ENCODE results near the gene LIPC. TPM values are rescaled to one million over a fixed set of nuclear protein-coding genes. Genes with fewer than 3 reads are reported as not detected.

Gene LIPC
- total RNA-seq, 2 experiments from 2014 or later: 0.60 to 0.68 TPM

DNA sequence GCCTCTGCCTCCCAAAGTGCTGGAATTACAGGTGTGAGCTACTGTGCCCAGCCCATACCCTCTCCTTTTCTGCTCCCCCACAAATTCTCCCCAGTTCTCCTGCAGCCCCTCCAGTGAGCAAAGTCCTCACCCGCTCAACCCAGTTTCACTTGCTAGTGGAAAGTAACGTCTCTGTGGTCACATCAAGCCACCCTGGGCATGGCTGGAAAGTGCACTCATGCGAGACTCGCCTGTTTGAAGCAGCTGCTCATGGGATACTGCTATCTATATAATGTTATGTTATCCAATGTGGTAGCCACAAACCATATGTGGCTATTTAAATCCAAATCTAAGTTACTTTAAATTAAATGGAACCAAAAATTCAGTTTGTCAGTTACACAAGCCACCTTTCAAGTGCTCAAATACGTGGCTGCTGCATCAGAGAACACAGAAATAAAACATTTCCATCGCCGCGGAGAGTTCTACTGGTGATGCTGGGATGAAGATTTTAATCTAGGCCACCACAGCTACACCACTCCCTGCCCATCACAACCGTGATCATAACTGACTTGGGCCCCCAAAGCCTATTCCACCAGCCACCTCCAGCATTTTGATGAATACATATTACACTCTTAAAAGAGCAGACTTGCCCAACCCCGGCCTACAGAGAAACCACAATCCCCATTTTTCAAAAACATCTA is 119.4 kb downstream of the LIPC start:
- no peaks in the 10 kb centered on the region for H3K9me3 Mint-ChIP-seq
- peak overlapping the region; percentile 19 for H3K4me3 Mint-ChIP-seq
- H3K27me3 Mint-ChIP-seq: peaks cover 16% of the 10 kb centered on the region
- no peaks in the 10 kb centered on the region for H3K36me3 Mint-ChIP-seq (ENCODE audit: low read depth)
- DNase-seq: no peak
- peak overlapping the region; percentile 73 for H3K27ac Mint-ChIP-seq
- ChIA-PET CTCF (no interaction called here), POLR2A (interaction anchor here (1.2 kb wide), 1 partner anchor 220 kb away, joined by 5 read pairs; the partner anchor contains the start of gene MINDY2)
- H3K4me1 Mint-ChIP-seq: peaks cover 37% of the 10 kb centered on the region

DNA sequence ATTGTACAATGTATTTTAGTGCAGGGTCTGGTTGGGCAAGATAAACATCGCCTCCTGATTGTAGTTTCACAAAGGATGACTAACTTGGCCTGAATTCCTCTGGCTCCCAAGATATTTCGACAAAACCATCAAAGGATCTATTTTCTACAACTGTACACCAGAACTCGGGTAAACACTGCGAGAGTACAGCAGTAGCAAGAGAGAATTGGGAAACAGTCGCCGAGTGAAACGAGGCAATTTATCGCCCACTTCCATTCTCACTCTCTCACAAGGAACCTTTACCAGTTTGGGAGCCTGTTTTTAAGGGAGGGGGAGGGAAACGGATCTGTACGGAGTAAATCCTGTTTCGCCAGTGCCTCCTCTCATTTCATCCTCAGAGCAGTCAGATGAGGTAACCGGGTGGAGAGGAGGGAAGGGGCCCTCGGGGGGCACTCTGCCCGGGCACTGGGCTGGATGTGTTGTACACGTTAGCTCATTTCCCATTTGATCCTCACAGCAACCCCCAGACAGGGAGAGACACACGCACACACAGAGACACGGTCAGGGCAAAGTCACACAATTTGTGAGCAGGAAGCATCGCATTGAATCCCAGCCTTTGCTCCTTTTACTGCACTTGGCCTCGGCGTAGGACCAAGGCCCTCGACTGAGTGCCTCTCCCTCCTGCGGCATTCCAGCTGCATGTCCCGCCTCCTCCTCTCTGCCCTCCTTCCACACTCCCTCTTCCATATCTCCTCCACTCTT is 120.1 kb downstream of the LIPC start:
- H3K27me3 Mint-ChIP-seq: peaks cover 18% of the 10 kb centered on the region
- no peaks in the 10 kb centered on the region for H3K9me3 Mint-ChIP-seq
- peak overlapping the region; percentile 73 for H3K27ac Mint-ChIP-seq
- H3K4me1 Mint-ChIP-seq: peaks cover 29% of the 10 kb centered on the region
- no peaks in the 10 kb centered on the region for H3K36me3 Mint-ChIP-seq (ENCODE audit: low read depth)
- DNase-seq: no peak
- POLR2A ChIA-PET: interaction anchor here (1.2 kb wide), 1 partner anchor 219 kb away, joined by 5 read pairs; the partner anchor contains the start of gene MINDY2
- CTCF ChIA-PET: no interaction called here
- no peak overlapping the region for H3K4me3 Mint-ChIP-seq

DNA sequence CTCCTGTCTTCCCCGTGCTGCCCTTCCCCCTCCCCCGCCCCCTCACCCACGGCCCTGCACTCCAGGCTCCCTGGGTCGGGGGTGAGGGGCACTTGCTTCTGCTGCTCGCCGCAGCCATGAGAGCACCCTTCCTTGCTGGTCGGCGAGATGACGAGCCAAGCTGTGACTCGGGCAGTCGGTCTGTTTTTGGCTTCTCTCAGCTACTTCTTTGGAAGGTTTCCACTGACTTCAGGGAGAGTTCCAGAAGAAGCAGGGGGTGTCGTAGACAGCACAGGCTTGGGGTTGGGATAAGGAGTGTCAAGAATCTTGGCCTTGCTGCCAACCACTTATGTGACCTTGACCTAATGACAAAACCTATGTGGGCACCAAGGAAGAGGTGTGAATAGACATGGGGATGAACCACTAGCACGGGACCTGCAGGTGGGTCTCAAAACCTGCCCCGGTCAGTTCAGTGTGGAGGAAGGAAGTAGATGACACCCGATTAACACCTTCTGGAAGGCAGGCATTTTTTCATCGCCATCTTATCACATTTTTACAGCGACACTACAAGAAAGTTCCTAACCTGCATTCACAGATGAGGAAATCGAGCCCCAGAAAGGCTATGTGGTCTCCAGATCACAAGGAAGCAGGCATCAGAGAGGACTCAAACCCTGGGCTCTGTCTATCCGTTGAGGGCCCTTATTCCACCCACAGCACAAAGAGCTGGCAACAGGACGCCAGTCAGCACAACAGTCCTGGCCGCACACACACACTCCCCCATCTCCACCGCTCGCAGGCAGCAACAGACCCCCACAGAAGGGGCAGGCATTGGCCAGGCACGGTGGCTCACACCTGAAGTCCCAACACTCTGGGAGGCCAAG is 120.9 kb downstream of the LIPC start:
- Mint-ChIP-seq H3K27ac (no peak overlapping the region), H3K4me3 (no peak overlapping the region), H3K36me3 (ENCODE audit: low read depth) (no peaks in the 10 kb centered on the region), H3K9me3 (no peaks in the 10 kb centered on the region), H3K4me1 (peaks cover 26% of the 10 kb centered on the region), H3K27me3 (peaks cover 18% of the 10 kb centered on the region)
- CTCF ChIA-PET: no interaction called here
- no peak for DNase-seq
- POLR2A ChIA-PET: no interaction called here

DNA sequence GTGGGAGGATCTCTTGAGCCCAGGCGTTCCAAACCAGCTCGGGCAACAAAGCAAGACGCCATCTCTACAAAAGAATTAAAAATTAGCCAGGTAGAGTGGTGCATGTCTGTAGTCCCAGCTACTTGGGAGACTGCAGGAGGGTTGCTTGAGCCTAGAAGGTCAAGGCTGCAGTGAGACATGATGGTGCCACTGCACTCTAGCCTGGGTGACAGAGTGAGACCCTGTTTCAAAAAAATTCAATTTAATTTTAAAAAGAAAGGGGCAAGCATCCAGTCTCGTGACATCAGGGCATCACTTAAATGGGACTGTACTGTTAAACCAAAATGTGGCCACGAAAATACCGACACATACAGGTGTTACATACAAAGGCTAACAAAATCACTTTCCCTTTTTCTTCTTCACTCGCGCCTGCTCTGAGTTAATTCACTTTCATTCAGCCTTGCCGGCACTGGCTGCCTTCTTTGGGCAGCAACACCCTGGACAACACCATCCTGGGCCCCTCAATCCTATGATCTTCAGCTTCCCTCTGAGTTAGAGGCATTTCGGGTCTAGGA is 121.7 kb downstream of the LIPC start:
- DNase-seq: no peak
- ChIA-PET CTCF (no interaction called here), POLR2A (no interaction called here)
- H3K36me3 Mint-ChIP-seq (ENCODE audit: low read depth): no peaks in the 10 kb centered on the region
- no peak overlapping the region for H3K27ac Mint-ChIP-seq
- H3K27me3 Mint-ChIP-seq: peaks cover 18% of the 10 kb centered on the region
- no peak overlapping the region for H3K4me3 Mint-ChIP-seq
- no peaks in the 10 kb centered on the region for H3K9me3 Mint-ChIP-seq
- H3K4me1 Mint-ChIP-seq: peaks cover 26% of the 10 kb centered on the region

DNA sequence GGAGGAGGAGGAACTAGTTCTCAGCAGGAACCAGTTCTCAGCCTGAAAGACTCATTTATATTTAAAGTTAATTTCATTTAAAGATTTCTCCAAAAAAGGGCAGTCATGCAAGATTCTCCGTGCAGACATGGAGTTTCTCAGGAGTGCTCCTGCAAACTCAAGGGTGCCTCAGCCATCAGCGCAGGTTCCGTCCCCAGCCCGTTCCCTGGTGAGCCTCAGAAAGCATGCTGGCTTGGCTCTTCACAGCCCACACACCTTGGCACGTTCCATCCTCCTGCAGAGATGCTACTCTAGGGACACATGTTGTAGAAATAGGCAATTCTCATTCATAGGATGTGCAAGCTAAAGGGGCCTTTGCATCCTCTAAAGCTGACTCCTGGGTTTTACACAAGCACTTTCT is 123.0 kb downstream of the LIPC start:
- H3K9me3 Mint-ChIP-seq: peaks cover 2% of the 10 kb centered on the region
- no peaks in the 10 kb centered on the region for H3K36me3 Mint-ChIP-seq (ENCODE audit: low read depth)
- no peak overlapping the region for H3K27ac Mint-ChIP-seq
- POLR2A ChIA-PET: no interaction called here
- no peak overlapping the region for H3K4me3 Mint-ChIP-seq
- DNase-seq: no peak
- CTCF ChIA-PET: no interaction called here
- H3K4me1 Mint-ChIP-seq: peaks cover 21% of the 10 kb centered on the region
- peaks cover 18% of the 10 kb centered on the region for H3K27me3 Mint-ChIP-seq

DNA sequence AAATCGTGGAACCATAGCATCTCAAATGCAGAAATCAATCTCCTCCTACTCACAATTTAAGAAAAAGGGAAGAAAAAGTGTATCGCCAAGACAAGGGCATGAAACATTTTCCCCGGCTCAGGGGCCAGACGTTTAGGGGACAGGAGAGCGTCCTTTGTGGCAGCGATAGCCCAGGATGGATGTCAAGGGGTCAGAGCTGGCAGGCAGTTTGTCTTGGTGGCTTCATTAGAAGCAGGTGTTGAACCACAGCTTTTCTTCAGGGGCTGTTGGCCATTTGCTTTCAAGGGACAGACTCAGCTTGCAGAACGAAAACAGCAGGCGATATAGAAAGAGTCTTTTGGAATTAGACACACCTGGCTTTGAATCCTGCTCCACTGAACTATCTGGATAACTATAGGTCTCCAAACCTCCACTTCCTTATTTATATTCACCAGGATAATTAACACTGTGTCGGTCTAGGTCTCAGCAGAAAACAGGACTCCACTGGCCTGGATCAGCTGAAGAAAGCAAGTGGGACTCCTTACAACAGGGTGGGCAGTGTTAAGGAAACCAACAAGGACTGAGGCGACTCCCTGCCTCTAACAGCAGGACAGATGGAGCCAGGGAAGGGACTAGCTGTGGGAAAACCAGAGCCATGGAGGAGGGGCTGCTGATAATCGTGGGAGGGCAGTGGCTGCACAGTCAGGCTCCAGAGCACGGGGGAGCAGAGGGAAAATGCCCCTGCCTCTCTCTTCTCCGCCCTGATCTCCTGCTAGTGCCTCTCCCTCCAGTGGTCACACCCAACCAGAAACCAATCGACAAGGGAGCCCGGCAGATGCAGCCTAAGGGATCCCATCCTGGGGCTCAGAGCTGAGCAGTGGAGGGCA is 123.6 kb downstream of the LIPC start:
- CTCF ChIA-PET: interaction anchor here (0.9 kb wide), 1 partner anchor 65 kb away, joined by 3 read pairs; no protein-coding TSS in a partner anchor

DNA sequence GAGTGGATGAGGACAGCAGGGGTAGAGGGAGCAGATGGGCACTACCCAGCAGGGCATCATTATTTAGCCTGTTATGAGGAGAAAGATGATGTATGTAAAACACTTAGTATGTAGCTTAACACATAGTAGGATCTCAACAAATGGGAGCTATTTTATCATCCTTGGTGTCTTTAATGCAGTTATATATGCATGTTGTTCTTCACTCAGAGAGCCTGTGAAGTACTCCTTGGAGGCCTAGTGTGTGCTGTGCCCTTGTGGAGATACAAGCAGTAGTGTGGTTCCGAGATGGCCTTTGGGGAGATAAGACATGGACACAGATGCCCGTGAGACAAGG is 124.2 kb downstream of the LIPC start:
- CTCF ChIA-PET: interaction anchor here (0.9 kb wide), 1 partner anchor 65 kb away, joined by 3 read pairs; no protein-coding TSS in a partner anchor
- H3K4me3 Mint-ChIP-seq: no peak overlapping the region
- POLR2A ChIA-PET: interaction anchor here (1.1 kb wide), 1 partner anchor 12 kb away, joined by 3 read pairs; no protein-coding TSS in a partner anchor

More for the DNA sequence above, 123.6 kb downstream of the LIPC start:
- Mint-ChIP-seq H3K4me3 (no peak overlapping the region), H3K27me3 (peaks cover 20% of the 10 kb centered on the region), H3K27ac (no peak overlapping the region), H3K36me3 (ENCODE audit: low read depth) (no peaks in the 10 kb centered on the region), H3K4me1 (peaks cover 15% of the 10 kb centered on the region), H3K9me3 (peaks cover 2% of the 10 kb centered on the region)
- POLR2A ChIA-PET: no interaction called here
- no peak for DNase-seq

DNA sequence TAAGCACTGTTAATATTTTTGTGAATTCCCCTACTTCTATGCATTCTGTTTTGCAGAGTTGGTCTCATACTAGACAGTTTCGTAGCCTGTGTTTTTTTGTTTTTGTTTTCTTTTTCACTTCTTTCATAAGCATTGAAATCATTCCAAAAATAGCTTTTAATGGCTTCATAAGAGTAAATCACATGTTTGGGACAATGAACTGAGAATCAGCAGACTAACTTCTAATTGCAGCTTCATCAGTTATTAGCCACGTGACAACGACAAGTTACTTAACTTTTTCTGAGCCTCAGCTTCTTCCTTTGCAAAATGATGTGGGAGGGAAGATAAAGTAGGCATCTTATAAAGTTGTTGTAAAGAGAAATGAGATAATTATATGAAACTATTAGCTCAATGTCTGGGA is 124.8 kb downstream of the LIPC start:
- H3K36me3 Mint-ChIP-seq (ENCODE audit: low read depth): no peaks in the 10 kb centered on the region
- H3K9me3 Mint-ChIP-seq: peaks cover 2% of the 10 kb centered on the region
- DNase-seq: no peak
- ChIA-PET POLR2A (interaction anchor here (1.1 kb wide), 1 partner anchor 12 kb away, joined by 3 read pairs; no protein-coding TSS in a partner anchor), CTCF (no interaction called here)
- H3K4me3 Mint-ChIP-seq: no peak overlapping the region
- peaks cover 25% of the 10 kb centered on the region for H3K27me3 Mint-ChIP-seq
- H3K4me1 Mint-ChIP-seq: peaks cover 6% of the 10 kb centered on the region
- H3K27ac Mint-ChIP-seq: no peak overlapping the region

More for the DNA sequence above, 124.2 kb downstream of the LIPC start:
- Mint-ChIP-seq H3K9me3 (peaks cover 2% of the 10 kb centered on the region), H3K36me3 (ENCODE audit: low read depth) (no peaks in the 10 kb centered on the region), H3K4me1 (peaks cover 11% of the 10 kb centered on the region), H3K27me3 (peaks cover 22% of the 10 kb centered on the region), H3K27ac (no peak overlapping the region)
- no peak for DNase-seq

DNA sequence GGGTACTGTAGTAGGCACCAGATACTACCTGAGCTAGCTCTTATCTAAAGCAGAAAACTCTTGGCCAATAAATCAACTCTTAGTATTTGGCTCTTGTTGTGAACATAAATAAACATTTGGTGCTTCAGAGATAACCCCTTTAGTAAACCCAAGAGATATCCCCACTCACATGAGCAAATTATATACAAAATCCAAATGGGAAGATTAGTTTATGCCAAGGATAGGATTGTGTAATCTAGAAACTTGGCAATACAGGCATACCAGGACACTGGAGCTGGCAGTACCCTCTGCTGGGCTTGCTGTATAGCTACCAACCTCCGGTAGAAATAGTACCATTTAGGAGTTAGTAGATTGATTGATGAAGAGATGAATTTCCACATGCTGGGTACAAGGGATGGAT is 127.0 kb downstream of the LIPC start:
- ChIA-PET CTCF (no interaction called here), POLR2A (no interaction called here)
- Mint-ChIP-seq H3K36me3 (ENCODE audit: low read depth) (no peaks in the 10 kb centered on the region), H3K4me3 (no peak overlapping the region), H3K27ac (no peak overlapping the region), H3K4me1 (no peaks in the 10 kb centered on the region), H3K27me3 (peaks cover 16% of the 10 kb centered on the region), H3K9me3 (peaks cover 2% of the 10 kb centered on the region)
- no peak for DNase-seq

DNA sequence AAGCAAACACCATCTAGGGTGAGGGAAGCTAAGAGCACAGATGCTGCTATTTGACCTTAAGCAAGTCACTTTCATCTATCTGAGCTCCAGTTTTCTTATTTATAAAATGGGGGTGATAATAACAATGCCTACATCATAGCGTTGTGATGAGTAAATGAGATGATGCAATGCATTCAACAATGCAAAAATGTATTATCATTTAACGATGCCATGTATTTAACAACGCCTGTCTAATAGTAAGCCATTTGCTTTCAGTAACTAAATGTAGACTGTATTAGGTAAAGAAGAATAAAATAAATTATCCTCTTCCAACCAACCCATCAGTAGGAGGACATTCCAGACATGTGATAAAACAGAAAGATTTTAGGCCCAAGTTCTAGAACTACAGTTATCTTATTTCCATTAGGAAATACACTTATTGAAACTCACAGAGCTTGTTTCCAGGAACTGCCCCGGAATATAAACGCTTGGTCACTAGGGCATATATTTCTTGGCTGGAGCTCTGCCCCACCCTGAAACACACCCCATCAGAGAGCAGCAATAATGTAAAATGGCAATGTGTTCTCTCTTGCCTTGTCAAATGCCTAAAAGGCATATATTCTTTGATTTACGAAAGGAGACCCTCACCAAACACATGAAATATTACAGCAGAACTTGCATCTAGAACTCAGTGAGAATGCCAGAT is 128.3 kb downstream of the LIPC start:
- H3K27ac Mint-ChIP-seq: no peak overlapping the region

DNA sequence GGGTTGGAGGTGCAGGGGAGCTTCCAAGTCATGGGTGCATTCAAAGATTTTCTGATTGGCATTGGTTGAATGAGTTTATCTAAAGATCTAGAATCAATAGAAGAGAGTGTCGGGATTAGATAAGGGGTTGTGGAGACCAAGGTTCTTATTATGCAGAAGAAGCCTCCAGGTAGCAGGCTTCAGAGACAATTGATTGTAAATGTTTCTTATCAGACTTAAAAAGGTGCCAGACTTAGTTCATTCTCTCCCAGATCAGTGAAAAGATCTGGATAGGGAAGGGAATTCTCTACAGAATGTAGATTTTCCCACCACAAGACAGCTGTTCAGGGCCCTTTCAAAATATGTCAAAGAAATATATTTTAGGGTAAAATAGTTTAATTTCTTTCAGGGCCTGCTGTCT is 129.5 kb downstream of the LIPC start:
- Mint-ChIP-seq H3K4me3 (no peak overlapping the region), H3K4me1 (no peaks in the 10 kb centered on the region), H3K27me3 (peaks cover 9% of the 10 kb centered on the region), H3K9me3 (peaks cover 2% of the 10 kb centered on the region), H3K27ac (no peak overlapping the region), H3K36me3 (ENCODE audit: low read depth) (no peaks in the 10 kb centered on the region)
- ChIA-PET CTCF (interaction anchor here (0.6 kb wide), 1 partner anchor 202 kb away, joined by 5 read pairs; no protein-coding TSS in a partner anchor), POLR2A (no interaction called here)
- DNase-seq: no peak

More for the DNA sequence above, 128.3 kb downstream of the LIPC start:
- H3K36me3 Mint-ChIP-seq (ENCODE audit: low read depth): no peaks in the 10 kb centered on the region
- no peak for DNase-seq
- no peaks in the 10 kb centered on the region for H3K4me1 Mint-ChIP-seq
- ChIA-PET CTCF (no interaction called here), POLR2A (interaction anchor here (1.0 kb wide), 1 partner anchor 15 kb away, joined by 3 read pairs; no protein-coding TSS in a partner anchor)
- H3K9me3 Mint-ChIP-seq: peaks cover 2% of the 10 kb centered on the region
- H3K27me3 Mint-ChIP-seq: peaks cover 10% of the 10 kb centered on the region
- H3K4me3 Mint-ChIP-seq: no peak overlapping the region

DNA sequence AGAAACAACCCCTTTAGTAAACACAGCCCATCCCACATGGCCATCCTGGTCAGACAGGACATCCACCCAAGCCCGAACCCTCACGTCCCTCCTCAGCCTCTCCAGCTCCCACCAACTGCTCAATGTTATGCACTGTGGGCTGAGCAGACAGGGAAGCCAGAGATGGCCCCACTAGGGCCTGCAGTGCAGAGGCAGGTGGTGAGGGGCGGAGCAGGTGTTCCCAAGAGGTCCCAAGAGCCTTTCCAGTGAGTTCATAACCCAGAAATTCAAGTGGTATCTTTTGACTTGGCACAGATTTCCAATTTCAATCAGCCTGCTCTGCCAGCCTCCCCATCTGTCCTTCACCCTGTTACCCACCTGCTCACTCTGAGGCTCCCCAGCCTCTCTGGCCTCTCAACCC is 130.3 kb downstream of the LIPC start:
- DNase-seq: no peak
- ChIA-PET CTCF (no interaction called here), POLR2A (no interaction called here)
- H3K4me3 Mint-ChIP-seq: no peak overlapping the region
- no peaks in the 10 kb centered on the region for H3K36me3 Mint-ChIP-seq (ENCODE audit: low read depth)
- no peaks in the 10 kb centered on the region for H3K4me1 Mint-ChIP-seq
- peaks cover 7% of the 10 kb centered on the region for H3K27me3 Mint-ChIP-seq
- H3K27ac Mint-ChIP-seq: no peak overlapping the region
- peaks cover 2% of the 10 kb centered on the region for H3K9me3 Mint-ChIP-seq

Measured in activated CD4-positive, alpha-beta memory T cell treated with anti-CD3 and anti-CD28 coated beads, Interleukin-2, amount 10 ng/mL, durations not matched to agents 7 days and 5 days (primary cell).